K562 (cell line): ENCODE data around the gene CENPU. TPM values are rescaled to one million over a fixed set of nuclear protein-coding genes. Genes with fewer than 3 reads are reported as not detected.

Source experiments
- ATF1 ChIP-seq, 2 experiments: fragments of 450-650 bp in 1 of 2; IDR thresholded peaks; 2 replicates each; pipeline ENCODE4 v1.6.1; 2016; ENCODE audit warnings: missing compliant biosample characterization in 1 of 2, missing genetic modification characterization in 1 of 2
- CHD7 ChIP-seq: fragments of 200-600 bp; sonication (generic); IDR thresholded peaks from one replicate; pipeline ENCODE4 v1.6.1; 2012; ENCODE audit warnings: mild to moderate bottlenecking, low read depth, low read length, inconsistent platforms
- MAFG ChIP-seq: fragments of 450-650 bp; conservative IDR thresholded peaks from 2 replicates; pipeline ENCODE4 v1.6.1; 2016; ENCODE audit warnings: missing genetic modification characterization, missing compliant biosample characterization
- NCOR1 ChIP-seq: fragments of 450-650 bp; IDR thresholded peaks from 2 replicates; pipeline ENCODE4 v1.6.1; 2016; ENCODE audit warnings: mild to moderate bottlenecking, moderate library complexity
- POLR3G ChIP-seq: IDR thresholded peaks from 2 replicates; pipeline ENCODE4 v1.6.1; 2011; ENCODE audit not compliant: insufficient read length, insufficient replicate concordance; ENCODE audit errors: extremely low read depth
- SMC3 ChIP-seq: conservative IDR thresholded peaks from 2 replicates; pipeline ENCODE4 v1.6.1; 2011; ENCODE audit warnings: low read depth, low read length, improper control_type of control experiment; ENCODE audit not compliant: insufficient read depth
- ZBTB1 ChIP-seq: sonication (generic); formaldehyde crosslinking; IDR thresholded peaks from 2 replicates; pipeline ENCODE4 v1.8.1; 2023; ENCODE audit warnings: missing genetic modification reagents, low read depth, mild to moderate bottlenecking, borderline replicate concordance
- polyA plus RNA-seq, 8 experiments: library from polyadenylated mRNA; depleted of rRNA in 4 of 8; stranded (reverse) in 5 of 8; unstranded in 3 of 8; fragments of >200 nt; fragmentation: Nextera tagmentation in 2 of 8; fragmentation: Illumina TruSeq in 1 of 8; extraction: Ambion mirVana in 2 of 8; extraction: Trizol in 1 of 8; gene quantifications; 2 replicates each; pipeline versions ENCODE4 v1.2.1 to v1.2.3, GENCODE V29; 2011 to 2014; ENCODE audit warnings: inconsistent platforms in 1 of 8, missing spikeins in 1 of 8
- total RNA-seq, 7 experiments: library from RNA; depleted of rRNA in 6 of 7; stranded (reverse); fragments of >200 nt in 6 of 7; fragmentation: Illumina TruSeq in 2 of 7; extraction: Trizol in 2 of 7; gene quantifications; 2 replicates each; pipeline versions ENCODE4 v1.2.1 to v1.2.3, GENCODE V29; 2011 to 2021; ENCODE audit warnings: low replicate concordance in 1 of 7
- TF ChIP-seq, protein P1 (sequence below), 2 experiments: fragments of 250-450 bp in 1 of 2; fragments of 450-650 bp in 1 of 2; sonication (Bioruptor Pico) in 1 of 2; IDR thresholded peaks; 2 replicates each; pipeline versions ENCODE4 v1.6.1 to v1.8.0; 2016 to 2021; ENCODE audit warnings: mild to moderate bottlenecking in 2 of 2, moderate library complexity in 2 of 2, missing compliant biosample characterization in 1 of 2, missing genetic modification characterization in 1 of 2
- TF ChIP-seq, protein P2 (sequence below): IDR thresholded peaks from 2 replicates; pipeline ENCODE4 v1.6.1; 2011; ENCODE audit warnings: borderline replicate concordance, low read depth, mild to moderate bottlenecking, moderate library complexity, low read length; ENCODE audit not compliant: insufficient read depth, poor library complexity, severe bottlenecking

Gene CENPU
- total and polyA plus RNA-seq, 9 of the 15 experiments (the other 6 are each of a cell fraction or from before 2014, with no cell fraction given) = 39.4 to 98.7 (median 84.3) TPM

DNA sequence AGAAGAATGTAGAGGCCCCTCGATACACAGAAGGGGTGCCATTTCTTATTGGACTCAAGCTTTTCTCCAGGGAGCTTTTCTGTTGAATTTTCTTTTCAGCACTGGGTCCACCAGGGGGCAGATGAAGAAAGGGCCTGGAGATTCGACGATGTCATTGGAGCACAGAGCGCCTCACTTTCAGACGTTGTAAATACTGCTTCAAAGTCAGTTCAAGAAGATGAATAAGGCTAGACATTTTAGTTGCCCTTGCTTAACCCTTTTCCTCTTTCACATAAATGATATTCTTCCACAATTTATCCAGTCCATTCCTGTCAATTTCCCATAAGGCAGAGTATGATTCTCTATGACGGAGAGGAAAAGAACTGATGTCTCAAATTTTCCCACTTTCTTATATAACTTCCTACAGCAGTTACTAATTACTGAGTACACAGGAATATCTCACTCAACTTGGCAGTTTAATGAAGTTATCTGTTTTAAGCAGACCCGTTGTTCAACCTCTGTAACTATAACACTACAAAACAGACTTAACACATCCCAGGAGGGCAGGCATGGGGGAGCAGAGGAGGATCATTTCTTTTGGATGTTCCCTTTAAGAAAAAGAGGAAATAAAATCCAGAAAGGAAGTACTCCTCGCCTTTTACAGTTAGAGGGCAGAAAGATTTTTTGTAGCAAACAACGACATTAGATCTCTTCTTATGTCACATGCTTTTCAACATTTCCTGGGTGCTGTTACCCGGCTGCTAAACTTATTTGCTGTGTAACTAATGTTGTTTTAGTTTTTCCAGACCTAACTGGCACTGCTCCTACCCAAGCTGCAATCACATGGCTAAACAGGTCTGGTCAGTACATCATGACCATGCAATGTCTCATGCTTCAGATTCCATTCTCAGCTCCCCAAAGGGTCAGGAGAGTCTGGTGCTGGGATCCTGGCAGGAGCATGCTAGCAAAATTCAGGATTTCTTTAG is 12.2 kb upstream of the CENPU start (continued):
- TF ChIP-seq CHD7 (no peak), ATF1 (CRISPR knock-in tag; IDR thresholded peaks at IDR 0.05) (no peak), ATF1 (tag; IDR thresholded peaks at IDR 0.05) (peak; percentile 37), POLR3G (no peak), SMC3 (peak; percentile 77), ZBTB1 (no peak), MAFG (tag) (no peak), NCOR1 (0 out of 2 replicates have a peak, but pooled peaks have one; percentile 25)
- TF ChIP-seq, protein P1, sequence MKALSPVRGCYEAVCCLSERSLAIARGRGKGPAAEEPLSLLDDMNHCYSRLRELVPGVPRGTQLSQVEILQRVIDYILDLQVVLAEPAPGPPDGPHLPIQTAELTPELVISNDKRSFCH (CRISPR knock-in tag; IDR thresholded peaks at IDR 0.05) = no peak
- TF ChIP-seq, protein P1 (tag; IDR thresholded peaks at IDR 0.05) = no peak
- TF ChIP-seq, protein P2, sequence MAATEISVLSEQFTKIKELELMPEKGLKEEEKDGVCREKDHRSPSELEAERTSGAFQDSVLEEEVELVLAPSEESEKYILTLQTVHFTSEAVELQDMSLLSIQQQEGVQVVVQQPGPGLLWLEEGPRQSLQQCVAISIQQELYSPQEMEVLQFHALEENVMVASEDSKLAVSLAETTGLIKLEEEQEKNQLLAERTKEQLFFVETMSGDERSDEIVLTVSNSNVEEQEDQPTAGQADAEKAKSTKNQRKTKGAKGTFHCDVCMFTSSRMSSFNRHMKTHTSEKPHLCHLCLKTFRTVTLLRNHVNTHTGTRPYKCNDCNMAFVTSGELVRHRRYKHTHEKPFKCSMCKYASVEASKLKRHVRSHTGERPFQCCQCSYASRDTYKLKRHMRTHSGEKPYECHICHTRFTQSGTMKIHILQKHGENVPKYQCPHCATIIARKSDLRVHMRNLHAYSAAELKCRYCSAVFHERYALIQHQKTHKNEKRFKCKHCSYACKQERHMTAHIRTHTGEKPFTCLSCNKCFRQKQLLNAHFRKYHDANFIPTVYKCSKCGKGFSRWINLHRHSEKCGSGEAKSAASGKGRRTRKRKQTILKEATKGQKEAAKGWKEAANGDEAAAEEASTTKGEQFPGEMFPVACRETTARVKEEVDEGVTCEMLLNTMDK = peak; percentile 44
